ENCODE results near the gene TMEM144.

GRCh38 chr4:158193171-158193749 lies 17.0 kb upstream of the TMEM144 start:
- TF ChIP-seq CTCF (IDR thresholded peaks at IDR 0.05) (peak; percentile 44 to 75 (median 58)), POLR2A (IDR thresholded peaks at IDR 0.05) (no peak)

All from heart left ventricle (tissue), 13 donors.